ENCODE data around the gene IL1R2. TPM values are rescaled to one million over a fixed set of nuclear protein-coding genes. Genes with fewer than 3 reads are reported as not detected.

Gene IL1R2
- total RNA-seq, 1 experiment from 2014 or later = 0.22 TPM

GRCh38 chr2:102070058-102070642, 78.4 kb downstream of the IL1R2 start (continued):
- TF ChIP-seq ATF2 (CRISPR knock-in tag; IDR thresholded peaks at IDR 0.05; ENCODE audit: borderline replicate concordance, low read depth) (no peak), RORB (CRISPR knock-in tag; IDR thresholded peaks at IDR 0.05) (no peak), CREM (CRISPR knock-in tag; IDR thresholded peaks at IDR 0.05) (no peak), ZNF138 (CRISPR knock-in tag; conservative IDR thresholded peaks at IDR 0.05) (no peak), ZNF263 (CRISPR knock-in tag; IDR thresholded peaks at IDR 0.05; ENCODE audit: low read depth) (no peak), OVOL2 (CRISPR knock-in tag; IDR thresholded peaks at IDR 0.05; ENCODE audit: borderline replicate concordance) (no peak), HMGXB4 (CRISPR knock-in tag; IDR thresholded peaks at IDR 0.05) (no peak), NR3C1 (CRISPR knock-in tag; conservative IDR thresholded peaks at IDR 0.05; ENCODE audit: low read depth) (no peak), TCF7 (CRISPR knock-in tag; IDR thresholded peaks at IDR 0.05; ENCODE audit: low read depth) (no peak)

- Mint-ChIP-seq H3K27me3 (ENCODE audit: low read depth) (no peaks in the 10 kb centered on the region), H3K9me3 (peaks cover 9% of the 10 kb centered on the region), H3K4me3 (no peak overlapping the region), H3K4me1 (peaks cover 3% of the 10 kb centered on the region; the same call in 1 of the 2 replicates), H3K27ac (no peak overlapping the region), H3K36me3 (no peaks in the 10 kb centered on the region)
- no peak for TF ChIP-seq SP1 (CRISPR knock-in tag; conservative IDR thresholded peaks at IDR 0.05)
- no peak for TF ChIP-seq TCF7 (CRISPR knock-in tag; IDR thresholded peaks at IDR 0.05; ENCODE audit: low read depth)
- no peak for TF ChIP-seq CBFB (CRISPR knock-in tag; IDR thresholded peaks at IDR 0.05; ENCODE audit: low read depth)
- no peak for TF ChIP-seq NFATC4 (CRISPR knock-in tag; IDR thresholded peaks at IDR 0.05)
- TF ChIP-seq E2F1 (CRISPR knock-in tag; IDR thresholded peaks at IDR 0.05) = no peak
- no peak for TF ChIP-seq JAZF1 (CRISPR knock-in tag; IDR thresholded peaks at IDR 0.05)
- no peak for TF ChIP-seq NR1H2 (CRISPR knock-in tag; IDR thresholded peaks at IDR 0.05)
- ChIA-PET CTCF (interaction anchor here (0.7 to 2.6 kb wide), 2 partner anchors 52 to 168 kb away, joined by 3 to 7 read pairs; no protein-coding TSS in a partner anchor), POLR2A (no interaction called here)
- ATAC-seq (no peak), DNase-seq (ENCODE audit: low spot score) (no peak)
Measured at GRCh38 chr2:102072741-102073140, 81.0 kb downstream of the IL1R2 start.

GRCh38 chr2:102073168-102073724, 81.5 kb downstream of the IL1R2 start:
- ChIA-PET POLR2A (no interaction called here), CTCF (interaction anchor here (0.7 to 2.6 kb wide), 2 partner anchors 53 to 168 kb away, joined by 3 to 7 read pairs; no protein-coding TSS in a partner anchor)
- Mint-ChIP-seq H3K36me3 (no peaks in the 10 kb centered on the region), H3K4me1 (peaks cover 3% of the 10 kb centered on the region; the same call in 1 of the 2 replicates), H3K9me3 (peaks cover 9% of the 10 kb centered on the region), H3K27ac (no peak overlapping the region), H3K4me3 (no peak overlapping the region), H3K27me3 (ENCODE audit: low read depth) (no peaks in the 10 kb centered on the region)
- DNase-seq (ENCODE audit: low spot score) (no peak), ATAC-seq (no peak)
- TF ChIP-seq JAZF1 (CRISPR knock-in tag; IDR thresholded peaks at IDR 0.05) = no peak
- TF ChIP-seq MAX (CRISPR knock-in tag; IDR thresholded peaks at IDR 0.05) = no peak
- TF ChIP-seq HMGXB4 (CRISPR knock-in tag; IDR thresholded peaks at IDR 0.05) = no peak
- TF ChIP-seq GABPB1 (CRISPR knock-in tag; IDR thresholded peaks at IDR 0.05) = no peak
- no peak for TF ChIP-seq ZNF512 (CRISPR knock-in tag; IDR thresholded peaks at IDR 0.05; ENCODE audit: borderline replicate concordance)
- no peak for TF ChIP-seq ZNF232 (CRISPR knock-in tag; IDR thresholded peaks at IDR 0.05)
- no peak for TF ChIP-seq GTF2I (CRISPR knock-in tag; conservative IDR thresholded peaks at IDR 0.05)
